Mucosa of descending colon (tissue), 3 donors: ENCODE results near the gene CADM2. TPM values are rescaled to one million over a fixed set of nuclear protein-coding genes. Genes with fewer than 3 reads are reported as not detected.

ENCODE experiments used
- ATAC-seq: fragments of 200-7000 bp; cut with Tn5 transposase; one replicate; pipeline ENCODE4 v1.9.1; 2020; ENCODE audit warnings: mild to moderate bottlenecking, moderate library complexity
- DNase-seq, 3 donors: peaks; one replicate each; pipeline ENCODE4 v3.0.0-alpha.2; 2020
- H3K36me3 ChIP-seq: fragments of 200-600 bp; one replicate; pipeline ENCODE4 v1.8.0; 2021; ENCODE audit warnings: low read depth, mild to moderate bottlenecking
- H3K4me1 ChIP-seq: fragments of 200-600 bp; one replicate; pipeline ENCODE4 v1.8.0; 2021; ENCODE audit warnings: low read depth, mild to moderate bottlenecking
- H3K4me3 ChIP-seq: fragments of 200-600 bp; one replicate; pipeline ENCODE4 v1.8.0; 2021; ENCODE audit warnings: mild to moderate bottlenecking
- H3K9me3 ChIP-seq: fragments of 200-600 bp; one replicate; pipeline ENCODE4 v1.8.0; 2021; ENCODE audit warnings: mild to moderate bottlenecking
- CTCF ChIP-seq: fragments of 200-600 bp; IDR thresholded peaks from one replicate; pipeline ENCODE4 v1.8.0; 2022; ENCODE audit warnings: antibody characterized with exemption, mild to moderate bottlenecking
- intact Hi-C, 2 donors: fragments of 100-400 bp; cut with DNase I in 1 of 2; cut with micrococcal nuclease in 1 of 2; formaldehyde crosslinking; loops; one replicate each; pipeline versions ENCODE4 v1.11.0 to v1.11.1; 2022; cut with DNase I, micrococcal nuclease
- total RNA-seq, 3 donors: library from RNA; stranded (reverse); fragmentation: NEBNext Ultra II Directional in 2 of 3; extraction: Animal tissue kit (Norgen Biotek cat#: 25700) in 2 of 3; gene quantifications; one replicate each; pipeline versions ENCODE4 v1.2.1 to v1.2.4, GENCODE V29; 2021 to 2023
- donor health status: DM: no; HTN: no; CAD: no; lungs with moderate emphysema.
- donor health status: DM: no; HTN: no; CAD: no.
- donor health status: DM: no; HTN: yes; CAD: no.

The CADM2 gene
- total RNA-seq, 3 donors from 2014 or later, result 0.67 to 12.8 (median 1.2) TPM

GRCh38 chr3:85185495-85185894 lies 226.7 kb downstream of the CADM2 start:
- Histone ChIP-seq H3K4me1 (no peaks in the 10 kb centered on the region), H3K36me3 (no peaks in the 10 kb centered on the region), H3K9me3 (no peaks in the 10 kb centered on the region), H3K4me3 (no peak overlapping the region)
- DNase-seq (no peak), ATAC-seq (no peak)
- intact Hi-C loops, result no loop called here
- no peak for TF ChIP-seq CTCF

GRCh38 chr3:85189731-85190130 lies 230.9 kb downstream of the CADM2 start:
- Histone ChIP-seq H3K9me3 (no peaks in the 10 kb centered on the region), H3K4me3 (no peak overlapping the region), H3K4me1 (no peaks in the 10 kb centered on the region), H3K36me3 (no peaks in the 10 kb centered on the region)
- DNase-seq (no peak), ATAC-seq (no peak)
- intact Hi-C loops, result no loop called here
- no peak for TF ChIP-seq CTCF

GRCh38 chr3:85193565-85193964 lies 234.8 kb downstream of the CADM2 start:
- H3K4me1 ChIP-seq, result no peaks in the 10 kb centered on the region
- no peaks in the 10 kb centered on the region for H3K36me3 ChIP-seq
- DNase-seq (no peak), ATAC-seq (no peak)
- no peaks in the 10 kb centered on the region for H3K9me3 ChIP-seq
- intact Hi-C loops, result no loop called here
- H3K4me3 ChIP-seq, result no peak overlapping the region
- TF ChIP-seq CTCF, result no peak

GRCh38 chr3:85208650-85209049 lies 249.9 kb downstream of the CADM2 start:
- Histone ChIP-seq H3K4me3 (no peak overlapping the region), H3K36me3 (no peaks in the 10 kb centered on the region), H3K4me1 (no peaks in the 10 kb centered on the region), H3K9me3 (no peaks in the 10 kb centered on the region)
- no peak for ATAC-seq
- intact Hi-C loops, result no loop called here
- DNase-seq, result no peak
- no peak for TF ChIP-seq CTCF

GRCh38 chr3:85210540-85210939 lies 251.8 kb downstream of the CADM2 start:
- intact Hi-C loops, result no loop called here
- Histone ChIP-seq H3K4me3 (no peak overlapping the region), H3K9me3 (no peaks in the 10 kb centered on the region), H3K36me3 (no peaks in the 10 kb centered on the region), H3K4me1 (no peaks in the 10 kb centered on the region)
- no peak for TF ChIP-seq CTCF
- DNase-seq (no peak), ATAC-seq (no peak)

- intact Hi-C loops, result no loop called here
- no peaks in the 10 kb centered on the region for H3K9me3 ChIP-seq
- no peaks in the 10 kb centered on the region for H3K4me1 ChIP-seq
- no peak for ATAC-seq
- no peaks in the 10 kb centered on the region for H3K36me3 ChIP-seq
- no peak overlapping the region for H3K4me3 ChIP-seq
- no peak for DNase-seq
- TF ChIP-seq CTCF, result no peak
These were observed 270.2 kb downstream of the CADM2 start for GRCh38 chr3:85228966-85229365.
